Gastroesophageal sphincter (tissue), 3 donors: ENCODE data around the gene JARID2.

Experiments
- CTCF ChIP-seq, 4 experiments: fragments of 200-600 bp in 2 of 4; fragments of 450-650 bp in 2 of 4; sonication (generic) in 1 of 4; IDR thresholded peaks; one replicate each; pipeline ENCODE4 v1.5.1; 2017 to 2019; ENCODE audit warnings: antibody characterized with exemption in 4 of 4, mild to moderate bottlenecking in 2 of 4, moderate library complexity in 2 of 4
- POLR2A ChIP-seq, 2 donors: fragments of 450-650 bp; IDR thresholded peaks; one replicate each; pipeline ENCODE4 v1.6.1; 2017; ENCODE audit warnings: antibody characterized with exemption in 2 of 2, mild to moderate bottlenecking in 2 of 2, moderate library complexity in 1 of 2

- TF ChIP-seq POLR2A (IDR thresholded peaks at IDR 0.05) (no peak), CTCF (IDR thresholded peaks at IDR 0.05) (no peak)
Observed at GRCh38 chr6:15285682-15286294, 39.9 kb downstream of the JARID2 start.
